Ishikawa (cell line): Measurements from ENCODE around the gene OR6B3.

Experiments
- CEBPB ChIP-seq: IDR thresholded peaks from 2 replicates; pipeline ENCODE4 v1.6.1; 2012
- CREB1 ChIP-seq: IDR thresholded peaks from 2 replicates; pipeline ENCODE4 v1.6.1; 2012; ENCODE audit warnings: low read depth
- EGR1 ChIP-seq: IDR thresholded peaks from 2 replicates; pipeline ENCODE4 v1.6.1; 2012
- EP300 ChIP-seq: IDR thresholded peaks from 2 replicates; pipeline ENCODE4 v1.6.1; 2012; ENCODE audit warnings: borderline replicate concordance
- FOXM1 ChIP-seq: IDR thresholded peaks from 2 replicates; pipeline ENCODE4 v1.6.1; 2012; ENCODE audit warnings: low read depth, borderline replicate concordance
- MAX ChIP-seq: IDR thresholded peaks from 2 replicates; pipeline ENCODE4 v1.6.1; 2012
- NFIC ChIP-seq: IDR thresholded peaks from 2 replicates; pipeline ENCODE4 v1.6.1; 2012
- RAD21 ChIP-seq: IDR thresholded peaks from 2 replicates; pipeline ENCODE4 v1.6.1; 2012; ENCODE audit warnings: low read depth
- TAF1 ChIP-seq: IDR thresholded peaks from 2 replicates; pipeline ENCODE4 v1.6.1; 2012; ENCODE audit warnings: low read depth, mild to moderate bottlenecking
- TCF12 ChIP-seq: IDR thresholded peaks from 2 replicates; pipeline ENCODE4 v1.6.1; 2012; ENCODE audit warnings: low read depth
- TEAD4 ChIP-seq: IDR thresholded peaks from 2 replicates; pipeline ENCODE4 v1.6.1; 2012
- YY1 ChIP-seq: IDR thresholded peaks from 2 replicates; pipeline ENCODE4 v1.6.1; 2012; ENCODE audit warnings: low read depth
- ZBTB7A ChIP-seq: IDR thresholded peaks from 2 replicates; pipeline ENCODE4 v1.6.1; 2012; ENCODE audit warnings: low read depth
- TF ChIP-seq, protein P1 (sequence below): IDR thresholded peaks from 2 replicates; pipeline ENCODE4 v1.6.1; 2012; ENCODE audit warnings: low read depth, mild to moderate bottlenecking
- TF ChIP-seq, protein P2 (sequence below): IDR thresholded peaks from 2 replicates; pipeline ENCODE4 v1.6.1; 2012

Gene OR6B3

DNA sequence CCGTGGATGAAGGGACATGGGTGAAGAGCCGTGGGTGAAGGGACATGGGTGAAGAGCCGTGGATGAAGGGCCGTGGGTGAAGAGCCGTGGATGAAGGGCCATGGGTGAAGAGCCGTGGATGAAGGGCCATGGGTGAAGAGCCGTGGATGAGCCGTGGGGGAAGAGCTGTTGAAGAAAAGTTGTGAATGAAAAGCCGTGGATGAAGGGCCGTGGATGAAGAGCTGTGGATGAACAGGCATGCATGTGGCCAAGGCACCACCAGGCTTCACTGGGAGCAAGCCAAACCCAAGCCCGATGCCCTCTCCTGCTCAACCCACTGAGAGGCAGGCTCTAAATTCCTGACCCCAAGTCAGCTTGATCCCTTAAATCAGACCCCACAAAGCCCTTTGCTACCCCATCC is 10.6 kb downstream of the OR6B3 start:
- TF ChIP-seq, protein P1, sequence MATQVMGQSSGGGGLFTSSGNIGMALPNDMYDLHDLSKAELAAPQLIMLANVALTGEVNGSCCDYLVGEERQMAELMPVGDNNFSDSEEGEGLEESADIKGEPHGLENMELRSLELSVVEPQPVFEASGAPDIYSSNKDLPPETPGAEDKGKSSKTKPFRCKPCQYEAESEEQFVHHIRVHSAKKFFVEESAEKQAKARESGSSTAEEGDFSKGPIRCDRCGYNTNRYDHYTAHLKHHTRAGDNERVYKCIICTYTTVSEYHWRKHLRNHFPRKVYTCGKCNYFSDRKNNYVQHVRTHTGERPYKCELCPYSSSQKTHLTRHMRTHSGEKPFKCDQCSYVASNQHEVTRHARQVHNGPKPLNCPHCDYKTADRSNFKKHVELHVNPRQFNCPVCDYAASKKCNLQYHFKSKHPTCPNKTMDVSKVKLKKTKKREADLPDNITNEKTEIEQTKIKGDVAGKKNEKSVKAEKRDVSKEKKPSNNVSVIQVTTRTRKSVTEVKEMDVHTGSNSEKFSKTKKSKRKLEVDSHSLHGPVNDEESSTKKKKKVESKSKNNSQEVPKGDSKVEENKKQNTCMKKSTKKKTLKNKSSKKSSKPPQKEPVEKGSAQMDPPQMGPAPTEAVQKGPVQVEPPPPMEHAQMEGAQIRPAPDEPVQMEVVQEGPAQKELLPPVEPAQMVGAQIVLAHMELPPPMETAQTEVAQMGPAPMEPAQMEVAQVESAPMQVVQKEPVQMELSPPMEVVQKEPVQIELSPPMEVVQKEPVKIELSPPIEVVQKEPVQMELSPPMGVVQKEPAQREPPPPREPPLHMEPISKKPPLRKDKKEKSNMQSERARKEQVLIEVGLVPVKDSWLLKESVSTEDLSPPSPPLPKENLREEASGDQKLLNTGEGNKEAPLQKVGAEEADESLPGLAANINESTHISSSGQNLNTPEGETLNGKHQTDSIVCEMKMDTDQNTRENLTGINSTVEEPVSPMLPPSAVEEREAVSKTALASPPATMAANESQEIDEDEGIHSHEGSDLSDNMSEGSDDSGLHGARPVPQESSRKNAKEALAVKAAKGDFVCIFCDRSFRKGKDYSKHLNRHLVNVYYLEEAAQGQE = no peak
- TF ChIP-seq EGR1 (no peak), ZBTB7A (no peak)

GRCh38 chr2:240041363-240041762 is 12.0 kb downstream of the OR6B3 start:
- no peak for TF ChIP-seq TAF1
- no peak for TF ChIP-seq CREB1
- no peak for TF ChIP-seq RAD21
- TF ChIP-seq, protein P2, sequence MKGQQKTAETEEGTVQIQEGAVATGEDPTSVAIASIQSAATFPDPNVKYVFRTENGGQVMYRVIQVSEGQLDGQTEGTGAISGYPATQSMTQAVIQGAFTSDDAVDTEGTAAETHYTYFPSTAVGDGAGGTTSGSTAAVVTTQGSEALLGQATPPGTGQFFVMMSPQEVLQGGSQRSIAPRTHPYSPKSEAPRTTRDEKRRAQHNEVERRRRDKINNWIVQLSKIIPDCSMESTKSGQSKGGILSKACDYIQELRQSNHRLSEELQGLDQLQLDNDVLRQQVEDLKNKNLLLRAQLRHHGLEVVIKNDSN = no peak
- no peak for TF ChIP-seq TEAD4
- no peak for TF ChIP-seq MAX
- TF ChIP-seq ZBTB7A = no peak
- no peak for TF ChIP-seq YY1
- TF ChIP-seq, protein P1 = no peak
- TF ChIP-seq EP300 = no peak
- TF ChIP-seq CEBPB = no peak

GRCh38 chr2:240037358-240037757 is 16.0 kb downstream of the OR6B3 start:
- TF ChIP-seq CREB1 = no peak
- no peak for TF ChIP-seq TCF12
- no peak for TF ChIP-seq FOXM1
- TF ChIP-seq, protein P2 = no peak
- TF ChIP-seq, protein P1 = no peak
- no peak for TF ChIP-seq TEAD4
- TF ChIP-seq CEBPB = no peak
- TF ChIP-seq NFIC = no peak
- TF ChIP-seq MAX = no peak
- TF ChIP-seq EP300 = no peak
- TF ChIP-seq RAD21 = no peak
- no peak for TF ChIP-seq ZBTB7A
- TF ChIP-seq TAF1 = no peak
- no peak for TF ChIP-seq EGR1
- TF ChIP-seq YY1 = no peak

GRCh38 chr2:240033330-240033678 is 20.0 kb downstream of the OR6B3 start:
- no peak for TF ChIP-seq EP300
- no peak for TF ChIP-seq FOXM1
- no peak for TF ChIP-seq TCF12
- TF ChIP-seq NFIC = no peak
- TF ChIP-seq YY1 = no peak
- no peak for TF ChIP-seq EGR1
- TF ChIP-seq CEBPB = no peak
- TF ChIP-seq CREB1 = no peak
- TF ChIP-seq ZBTB7A = no peak
- no peak for TF ChIP-seq MAX
